Renal pelvis (tissue), 4 donors: ENCODE measurements around the gene PIK3C2G. TPM values are rescaled to one million over a fixed set of nuclear protein-coding genes. Genes with fewer than 3 reads are reported as not detected.

Experiments
- DNase-seq: peaks from one replicate; pipeline ENCODE4 v3.0.0-alpha.2; 2013
- polyA plus RNA-seq, 3 donors: library from polyadenylated mRNA; unstranded; fragments of 120-200 nt; gene quantifications; one replicate each; pipeline ENCODE4 v1.2.1, GENCODE V29; 2013; ENCODE audit not compliant: insufficient read length in 3 of 3

PIK3C2G gene
- polyA plus RNA-seq, 3 donors, result 3.6 to 5.2 (median 4.3) TPM

DNA sequence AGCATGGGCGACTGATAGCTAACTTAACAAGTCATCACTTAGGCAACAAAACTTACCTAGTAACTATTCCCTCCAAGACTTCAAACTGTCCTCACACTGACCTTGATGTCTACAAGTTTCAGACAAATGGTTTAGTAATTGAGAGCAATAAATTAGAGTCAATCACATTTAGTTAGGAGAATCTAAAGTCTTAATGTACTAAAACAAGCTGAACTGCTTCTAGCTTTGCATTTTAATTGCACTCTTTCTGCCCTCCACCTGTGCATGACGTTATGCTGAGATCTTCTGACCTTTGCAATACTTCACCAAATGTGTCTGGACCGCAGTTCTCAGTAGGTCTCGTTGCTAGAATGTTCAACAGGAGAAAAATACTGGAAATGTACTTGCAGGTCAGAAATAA is 158.0 kb downstream of the PIK3C2G start:
- DNase-seq, result peak; percentile 24

GRCh38 chr12:18421867-18422266 is 160.5 kb downstream of the PIK3C2G start:
- no peak for DNase-seq

DNA sequence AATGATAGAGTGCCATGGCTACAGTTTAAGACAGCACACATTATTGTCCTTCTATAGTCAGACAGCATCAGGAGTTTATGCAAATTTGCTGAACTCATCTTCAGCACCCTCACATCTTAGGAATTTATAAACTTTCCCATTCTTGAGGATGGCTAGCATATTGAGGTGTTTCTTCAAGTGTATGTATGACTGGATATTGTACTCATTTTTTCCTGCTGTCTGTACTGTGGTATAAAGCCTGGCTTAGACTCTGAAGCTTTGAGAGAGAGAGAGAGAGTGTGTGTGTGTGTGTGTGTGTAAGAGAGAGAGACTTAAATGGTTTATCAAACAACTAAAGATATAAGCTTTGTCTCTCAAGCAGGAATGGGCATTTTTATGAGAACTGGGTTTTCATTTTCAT is 161.6 kb downstream of the PIK3C2G start:
- no peak for DNase-seq

GRCh38 chr12:18424857-18425256 is 163.5 kb downstream of the PIK3C2G start:
- no peak for DNase-seq

DNA sequence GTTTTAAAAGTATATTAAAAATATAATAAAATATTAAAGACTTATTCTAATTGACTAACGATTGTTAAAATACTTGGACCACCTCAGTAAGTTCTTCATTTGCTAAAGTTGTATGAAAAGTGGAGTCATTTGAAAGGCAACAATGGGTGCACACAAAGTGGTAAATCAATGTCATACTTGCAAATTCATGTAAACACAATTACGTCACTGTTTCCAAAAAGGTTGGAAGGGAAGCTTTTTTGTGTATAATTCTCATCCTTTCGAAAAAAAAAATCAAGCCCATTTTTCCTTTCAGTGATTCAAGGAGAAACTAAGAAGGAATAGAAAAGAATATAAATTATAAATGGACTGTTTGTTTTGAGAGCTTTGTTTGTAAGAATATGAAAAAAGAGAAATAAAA is 166.2 kb downstream of the PIK3C2G start:
- DNase-seq, result no peak

GRCh38 chr12:18428416-18428815 is 167.1 kb downstream of the PIK3C2G start:
- no peak for DNase-seq

- no peak for DNase-seq
Measured at GRCh38 chr12:18429366-18429765, 168.0 kb downstream of the PIK3C2G start.

- peak; percentile 10 for DNase-seq
Measured at GRCh38 chr12:18430425-18431048, 169.2 kb downstream of the PIK3C2G start.

DNA sequence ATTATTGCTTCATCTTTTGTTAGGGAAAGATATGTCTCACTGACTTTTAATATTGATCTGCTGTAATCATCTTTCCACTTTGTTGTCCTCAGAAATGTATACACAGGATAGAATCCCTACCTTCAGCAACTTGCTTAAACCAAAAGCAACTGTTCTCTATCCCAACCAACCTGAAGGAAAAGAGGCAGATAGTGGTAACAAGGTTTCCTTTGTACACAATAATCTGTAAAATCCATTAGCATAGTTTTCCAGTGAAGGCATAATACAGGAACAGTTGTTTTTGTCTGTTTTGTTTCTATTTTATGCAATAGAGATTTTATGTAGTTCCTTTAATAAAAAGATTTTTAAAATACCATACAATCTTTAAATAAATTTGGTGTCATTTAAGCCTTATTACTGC is 170.5 kb downstream of the PIK3C2G start:
- DNase-seq, result no peak

DNA sequence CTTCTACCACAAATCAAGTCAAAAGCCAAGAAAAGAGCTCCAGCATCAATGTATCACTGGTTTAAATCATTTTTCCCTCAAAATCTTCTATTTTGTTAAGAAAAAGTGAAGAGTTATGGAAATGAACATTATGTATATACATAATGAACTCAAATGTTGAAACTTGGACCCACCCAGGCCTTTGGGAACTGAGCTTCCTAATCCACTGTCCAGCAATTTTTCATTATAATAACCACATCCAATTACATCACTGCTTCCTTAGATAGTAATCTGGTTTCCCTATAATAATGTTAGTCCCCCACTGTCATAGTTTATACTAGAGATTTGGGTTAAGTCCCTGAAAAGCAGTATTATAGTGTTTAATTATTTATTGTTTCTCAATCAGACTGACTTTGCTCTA is 170.9 kb downstream of the PIK3C2G start:
- no peak for DNase-seq

DNA sequence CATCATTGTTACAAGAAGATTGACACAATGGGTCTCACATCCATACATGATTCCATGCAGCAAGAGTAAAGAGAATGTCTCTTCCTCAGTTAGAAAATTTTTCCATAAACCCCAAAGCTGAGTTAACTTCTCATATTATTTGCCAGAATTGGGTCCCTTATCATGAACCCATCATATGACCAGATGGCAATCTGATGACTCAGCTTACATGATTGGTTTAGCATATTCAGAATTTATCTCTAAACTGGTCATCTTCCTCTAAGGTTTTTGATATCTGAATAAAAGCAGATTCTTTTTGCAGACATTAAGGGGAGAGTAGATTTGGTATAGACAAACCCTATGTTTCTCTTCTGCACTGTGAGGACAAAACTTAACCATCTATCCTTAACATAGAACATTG is 174.9 kb downstream of the PIK3C2G start:
- DNase-seq, result no peak

DNA sequence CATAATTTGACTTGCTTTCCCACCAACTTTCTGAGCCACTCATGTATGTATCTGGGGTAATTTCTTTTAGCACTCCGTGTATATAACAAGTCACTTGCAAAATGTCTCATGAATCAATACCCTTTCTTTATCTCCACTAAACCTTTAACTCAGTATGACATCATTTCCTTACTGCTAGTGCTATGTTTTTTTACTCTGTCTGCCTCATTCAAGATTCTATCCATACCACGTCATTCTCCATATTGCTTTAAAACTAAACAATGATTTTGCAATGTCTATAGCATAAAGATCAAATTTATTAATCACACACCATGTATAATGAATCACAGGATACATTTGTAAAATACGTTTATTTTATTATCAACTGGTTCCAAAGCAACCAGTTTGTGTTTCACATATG is 178.2 kb downstream of the PIK3C2G start:
- DNase-seq, result no peak

DNA sequence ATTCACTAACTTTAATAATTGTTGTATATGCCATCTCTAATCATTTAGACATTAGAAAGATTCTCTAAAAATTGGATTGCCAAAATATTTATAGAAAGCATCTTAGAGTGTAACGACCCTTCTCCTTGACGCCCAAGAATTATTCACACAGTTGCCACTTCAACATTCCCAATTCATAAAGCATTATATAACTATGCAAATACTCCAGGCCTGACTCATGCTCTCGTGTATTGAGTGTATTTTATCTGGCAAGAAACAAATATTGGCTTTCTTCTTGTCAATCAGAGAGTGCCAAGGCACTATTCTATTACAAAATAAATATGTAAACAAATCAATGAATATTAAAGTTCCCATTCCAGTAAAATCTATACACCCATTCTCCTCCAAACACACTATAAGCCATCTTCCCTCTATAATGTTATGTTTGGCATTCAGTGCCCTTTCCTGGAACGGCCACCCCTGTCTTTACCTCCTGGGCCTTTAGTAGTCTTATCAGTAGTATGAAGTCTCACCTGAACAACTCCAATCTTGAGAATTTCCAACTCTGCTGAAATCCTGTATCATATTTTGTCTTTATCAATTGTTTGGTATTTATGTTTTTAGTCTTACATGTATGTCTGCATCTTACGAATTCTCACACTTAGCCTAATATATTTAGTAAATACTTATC is 182.6 kb downstream of the PIK3C2G start:
- DNase-seq, result no peak

GRCh38 chr12:18446061-18446644 is 184.8 kb downstream of the PIK3C2G start:
- no peak for DNase-seq

DNA sequence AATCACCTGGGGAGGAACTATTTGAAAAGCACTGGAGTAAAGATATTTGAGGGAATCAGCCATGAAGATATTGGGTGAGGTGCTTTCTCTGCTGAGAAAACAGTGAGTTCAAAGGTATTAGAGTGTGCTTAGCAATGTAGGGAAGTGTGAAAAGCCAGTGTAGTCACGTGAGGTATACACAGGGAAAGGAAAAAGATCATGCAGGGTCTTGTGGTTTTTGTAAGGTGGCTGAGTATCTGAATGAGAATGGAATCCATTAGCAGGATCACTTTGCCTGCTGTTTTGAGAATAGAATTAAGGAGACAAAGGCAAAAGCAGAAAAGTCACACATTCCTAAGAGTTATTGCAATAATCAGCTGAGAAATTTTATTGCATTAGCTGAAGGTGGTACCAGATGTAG is 193.0 kb downstream of the PIK3C2G start:
- DNase-seq, result no peak

GRCh38 chr12:18456344-18456743 is 195.0 kb downstream of the PIK3C2G start:
- no peak for DNase-seq

DNA sequence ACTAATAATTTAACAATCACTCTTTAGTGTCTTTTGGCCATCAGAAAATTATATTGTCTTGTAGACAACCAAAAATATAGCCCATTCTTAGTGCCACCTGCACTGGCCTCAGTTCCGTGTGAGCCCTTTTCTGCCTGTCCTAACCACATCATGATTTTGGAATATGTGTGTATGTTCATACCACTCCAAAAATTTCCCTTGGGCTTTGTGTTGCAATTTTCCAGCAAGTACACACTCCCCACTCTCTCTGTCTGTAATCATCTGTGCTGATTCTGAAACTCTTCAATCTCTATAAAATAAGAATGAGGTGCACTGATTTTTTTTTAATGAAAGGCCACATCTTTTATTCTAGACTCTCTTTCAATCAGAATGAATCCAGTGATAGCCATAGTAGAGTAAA is 196.0 kb downstream of the PIK3C2G start:
- DNase-seq, result no peak

DNA sequence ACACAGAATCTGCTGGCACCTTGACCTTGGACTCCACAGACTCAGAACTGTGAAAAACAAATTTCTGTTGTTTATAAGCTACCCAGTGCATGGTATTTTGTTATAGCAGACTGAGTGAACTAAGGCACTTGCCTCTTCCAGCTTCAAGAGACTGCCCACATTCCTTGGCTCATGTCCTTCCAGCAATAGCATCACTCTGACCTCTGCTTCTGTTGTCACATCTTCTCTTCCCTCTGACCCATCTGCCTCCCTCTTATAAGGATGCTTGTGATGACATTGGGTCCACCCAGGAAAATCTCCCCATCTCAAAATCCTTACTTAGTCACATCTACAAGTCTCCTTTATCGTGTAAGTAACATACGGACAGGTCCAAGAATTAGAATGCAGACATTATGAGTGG is 200.4 kb downstream of the PIK3C2G start:
- DNase-seq, result no peak

DNA sequence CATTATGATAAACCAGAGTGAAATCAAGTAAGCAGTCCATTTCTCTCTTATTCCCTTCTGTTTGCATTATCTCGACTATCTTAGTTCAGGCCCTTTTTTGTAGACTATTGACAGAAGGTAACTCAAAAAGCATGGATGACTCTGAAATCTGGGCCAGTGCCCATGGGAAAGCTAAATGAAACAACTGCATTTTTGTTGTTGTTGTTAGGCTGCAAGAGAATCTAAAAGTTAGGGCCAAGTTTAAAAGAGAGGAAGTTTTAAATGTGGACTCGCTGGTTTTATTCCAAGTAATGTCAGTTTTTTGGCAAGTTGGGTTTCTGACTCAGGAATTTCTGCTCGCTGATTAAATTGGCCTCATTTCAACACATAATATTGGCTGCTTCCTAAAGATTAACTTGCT is 201.1 kb downstream of the PIK3C2G start:
- peak; percentile 60 for DNase-seq

GRCh38 chr12:18467620-18468245 is 206.4 kb downstream of the PIK3C2G start:
- DNase-seq, result no peak

DNA sequence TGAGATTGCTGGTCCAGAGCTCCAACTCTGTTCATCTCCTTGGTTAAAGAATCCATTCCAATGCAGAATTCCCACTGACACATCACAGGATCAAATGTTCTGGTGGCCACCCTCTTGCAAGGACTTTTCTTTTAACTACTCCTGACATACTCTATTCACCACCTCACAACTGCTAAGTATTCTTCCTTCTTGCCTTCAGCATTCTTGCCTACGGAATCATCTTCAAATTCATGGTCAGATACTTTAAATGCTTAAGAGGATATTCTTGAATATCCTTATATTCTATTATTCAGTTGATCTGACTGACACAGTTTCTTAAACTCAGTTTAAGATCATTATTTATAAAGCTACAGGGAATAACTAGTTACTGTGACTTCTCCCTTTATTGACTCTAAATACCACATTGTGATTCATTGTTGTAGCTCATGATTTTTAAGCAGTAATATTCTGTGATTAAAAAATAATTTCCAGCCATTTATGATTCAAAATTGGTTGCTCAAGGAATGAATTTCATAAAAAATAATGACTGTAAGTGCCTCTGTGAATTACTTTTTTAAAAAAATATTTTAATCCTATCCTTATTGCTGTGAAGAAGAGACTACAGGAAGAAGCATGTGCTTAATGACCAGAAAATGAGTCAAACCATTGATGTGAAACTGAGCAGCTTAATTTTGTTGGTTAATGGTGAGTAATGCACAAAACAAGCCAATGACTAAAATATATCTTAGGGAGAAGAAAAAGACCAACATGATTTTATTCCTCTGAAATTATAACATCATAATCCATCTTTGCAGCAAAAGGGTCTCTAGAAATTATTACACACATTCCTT is 207.1 kb downstream of the PIK3C2G start:
- no peak for DNase-seq

DNA sequence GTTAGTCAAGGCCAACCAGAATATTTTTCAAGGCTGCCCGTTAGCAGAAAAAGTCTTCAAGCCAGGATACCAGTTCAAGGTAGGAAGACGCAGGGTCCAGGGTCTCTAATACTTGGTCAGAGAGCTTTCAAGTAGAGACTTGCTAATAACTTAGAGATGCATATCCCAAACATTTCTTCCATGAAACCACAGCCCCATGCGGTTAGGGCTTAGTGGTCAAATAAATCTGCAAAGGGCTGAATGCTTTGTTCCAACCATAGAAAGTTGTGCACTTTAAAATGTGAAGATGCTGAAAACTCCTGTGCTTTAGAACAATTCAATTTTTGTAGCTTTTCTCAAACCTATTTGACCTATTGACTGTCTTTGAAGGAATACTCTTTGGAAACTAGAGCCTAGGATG is 208.9 kb downstream of the PIK3C2G start:
- no peak for DNase-seq
